ENCODE data around the gene DYRK3.

DNA sequence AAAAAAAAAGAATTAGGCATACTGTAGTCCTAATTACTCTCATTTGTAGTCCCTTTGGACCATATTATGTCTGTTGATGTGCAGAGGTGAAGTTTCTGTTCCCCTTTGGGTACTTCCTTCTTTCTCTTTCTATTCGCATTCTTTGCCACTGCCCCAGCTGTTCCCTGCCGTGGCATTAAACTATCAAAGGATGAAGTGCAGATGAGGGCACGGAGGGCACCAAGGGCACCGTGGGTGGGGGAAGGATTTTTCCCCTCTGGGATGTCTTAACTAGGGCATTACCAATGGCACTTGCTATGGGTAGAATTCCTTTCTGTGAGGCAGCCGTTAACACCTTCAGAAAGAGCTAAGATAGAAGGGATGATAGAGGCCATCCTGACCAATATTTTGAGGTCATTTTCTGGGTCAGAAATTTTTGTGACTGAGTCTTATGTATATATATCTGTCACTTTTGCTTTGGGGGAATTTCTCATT, 44.4 kb downstream of the DYRK3 start:
- TF ChIP-seq CTCF (conservative IDR thresholded peaks at IDR 0.05) = no peak
- TF ChIP-seq ZFX (IDR thresholded peaks at IDR 0.05) = no peak

Measured in C4-2B (cell line).